H4 (cell line): Measurements from ENCODE around the gene CFAP91. TPM values are rescaled to one million over a fixed set of nuclear protein-coding genes. Genes with fewer than 3 reads are reported as not detected.
"Not testable (repeated sequence)": the region's sequence is repeated elsewhere in the genome, so short reads cannot be mapped to it uniquely, and the experiment has no call there.

Source experiments
- DNase-seq: peaks from one replicate; pipeline ENCODE4 v3.0.0-alpha.2; 2015; ENCODE audit warnings: low spot score
- total RNA-seq: library from RNA; depleted of rRNA; stranded (reverse); fragments of >200 nt; shearing (Covaris generic); gene quantifications from 2 replicates; pipeline ENCODE4 v1.2.3, GENCODE V29; 2014

Gene CFAP91
- total RNA-seq, 1 experiment from 2014 or later: 0.17 TPM

DNA sequence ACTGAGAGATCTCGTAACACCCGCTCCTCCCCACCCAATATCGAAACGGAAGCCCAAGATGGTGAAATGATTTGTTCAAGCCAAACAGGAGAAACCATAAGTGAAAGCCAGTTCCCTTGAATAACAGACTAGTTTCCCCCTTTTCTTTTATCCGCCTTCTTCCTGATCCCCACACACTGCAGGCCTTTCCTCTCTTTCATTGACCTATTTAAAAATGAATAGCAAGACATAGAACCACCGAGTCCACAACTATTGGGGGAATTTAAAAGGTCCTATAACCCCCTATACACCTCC lies 25.2 kb upstream of the CFAP91 start:
- DNase-seq: no peak

DNA sequence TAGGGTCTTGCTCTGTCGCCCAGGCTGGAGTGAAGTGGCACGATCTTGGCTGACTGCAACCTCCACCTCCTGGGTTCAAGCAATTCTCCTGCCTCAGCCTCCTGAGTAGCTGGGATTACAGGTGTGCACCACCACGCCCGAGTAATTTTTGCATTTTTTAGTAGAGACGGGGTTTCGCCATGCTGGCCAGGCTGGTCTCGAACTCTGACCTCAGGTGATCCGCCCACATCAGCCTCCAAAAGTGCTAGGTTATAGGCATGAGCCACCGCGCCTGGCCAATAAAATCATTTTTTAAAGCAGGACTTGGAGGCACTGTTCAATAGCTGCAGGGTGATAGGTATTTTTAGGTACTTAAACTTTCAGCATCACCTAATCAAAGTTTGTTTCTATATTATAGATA lies 24.6 kb upstream of the CFAP91 start:
- not testable (repeated sequence) for DNase-seq

DNA sequence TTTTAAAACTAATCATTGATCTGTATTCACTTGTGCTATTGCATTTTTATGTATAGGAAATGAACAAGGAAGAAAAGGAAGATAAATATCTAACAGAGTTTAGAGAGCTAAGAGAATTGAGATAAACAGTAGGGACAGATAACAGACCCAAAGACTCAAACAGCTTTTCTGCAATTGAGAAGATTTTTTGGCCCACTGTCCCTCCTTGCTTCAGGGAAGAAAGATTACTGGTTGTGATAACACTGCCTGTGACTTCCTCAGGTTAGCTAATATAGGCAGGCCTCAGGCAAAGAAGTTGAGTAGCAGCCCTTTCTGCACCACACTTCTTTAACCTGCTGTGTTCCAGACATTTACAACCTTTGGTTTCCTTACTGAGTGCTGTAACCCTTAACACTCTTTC lies 22.9 kb upstream of the CFAP91 start:
- DNase-seq: no peak

DNA sequence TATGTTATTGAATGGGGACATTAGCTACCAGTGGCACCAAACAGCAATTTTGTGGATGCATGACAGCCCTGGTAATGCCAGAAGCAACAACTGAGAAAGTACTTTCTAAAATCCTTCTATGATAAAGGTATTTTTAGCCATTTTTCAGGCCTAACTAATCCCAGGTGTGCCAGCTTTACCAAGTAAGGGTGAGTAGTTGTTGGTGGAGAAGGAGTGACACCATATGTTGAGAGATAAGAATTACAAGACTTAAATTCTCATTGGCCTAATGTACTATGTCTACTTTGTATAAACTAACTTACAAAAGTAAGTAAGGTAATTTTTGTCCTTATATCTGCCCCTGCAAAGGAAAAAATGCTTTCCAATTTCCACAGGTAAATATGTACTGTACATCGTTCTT lies 21.5 kb upstream of the CFAP91 start:
- peak; percentile 51 for DNase-seq

DNA sequence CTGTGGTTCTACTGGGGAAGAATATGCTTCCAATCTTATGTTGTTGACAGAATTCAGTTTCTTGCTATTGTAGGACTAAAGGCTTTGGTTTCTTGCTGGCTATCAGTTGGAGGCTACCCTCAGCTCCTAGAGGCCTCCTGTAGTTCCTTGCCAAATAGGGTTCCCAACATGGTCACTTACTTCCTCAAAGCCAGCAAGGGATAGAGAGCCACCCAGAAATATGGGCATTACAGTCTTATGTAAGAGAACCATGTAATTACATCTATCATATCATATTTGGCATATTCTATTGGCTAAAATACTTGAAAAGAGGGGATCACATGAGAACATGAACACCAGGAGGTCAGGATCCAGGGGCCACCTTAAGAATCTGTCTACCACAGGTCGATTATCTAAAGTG lies 19.4 kb upstream of the CFAP91 start:
- DNase-seq: no peak

DNA sequence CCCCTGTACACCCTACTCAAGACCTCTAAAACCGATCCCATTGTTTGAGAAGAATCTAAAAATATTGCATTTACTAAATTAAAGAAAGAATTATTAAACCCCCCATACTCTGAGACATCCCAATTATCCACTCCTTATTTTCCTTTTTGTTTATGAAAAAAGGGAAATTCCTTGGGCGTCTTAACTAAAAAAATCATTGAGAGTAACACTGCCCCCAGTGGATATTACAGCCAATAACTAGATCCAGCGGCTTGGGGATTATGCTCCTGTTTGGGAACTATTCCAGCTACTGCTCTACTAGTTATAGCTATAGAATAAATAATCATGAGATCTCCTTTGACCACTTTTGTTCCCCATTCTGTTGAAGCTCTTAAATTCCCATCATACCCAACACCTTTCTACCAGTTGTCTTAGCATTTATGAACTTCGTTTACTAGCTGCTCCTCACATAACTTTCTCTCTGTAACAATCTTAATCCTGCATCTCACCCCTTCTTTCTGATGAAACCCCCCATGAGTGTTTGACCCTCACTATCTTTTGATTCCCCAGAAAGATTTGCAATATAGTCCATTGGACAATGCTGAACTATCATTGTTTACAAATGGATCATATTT lies 12.7 kb upstream of the CFAP91 start:
- DNase-seq: peak; percentile 36

DNA sequence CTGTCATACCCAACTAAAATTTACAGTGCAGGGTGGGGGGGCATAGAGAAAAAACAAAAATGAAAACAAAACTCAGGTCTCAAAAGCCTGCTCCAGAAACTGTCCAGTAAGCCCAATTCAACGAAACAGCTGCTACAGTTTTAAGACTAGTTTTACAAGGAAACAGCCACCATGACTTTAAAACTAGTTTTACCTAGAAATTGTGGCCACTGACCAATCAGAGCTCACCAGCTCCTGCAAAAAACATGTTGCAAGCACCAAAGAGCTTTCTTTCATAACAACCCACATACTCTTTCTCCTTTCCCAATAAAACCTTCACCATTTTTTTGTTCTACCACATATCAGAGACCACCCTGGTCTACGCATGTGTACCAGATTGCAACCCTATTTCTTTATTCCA lies 7.3 kb upstream of the CFAP91 start:
- DNase-seq: peak; percentile 67

DNA sequence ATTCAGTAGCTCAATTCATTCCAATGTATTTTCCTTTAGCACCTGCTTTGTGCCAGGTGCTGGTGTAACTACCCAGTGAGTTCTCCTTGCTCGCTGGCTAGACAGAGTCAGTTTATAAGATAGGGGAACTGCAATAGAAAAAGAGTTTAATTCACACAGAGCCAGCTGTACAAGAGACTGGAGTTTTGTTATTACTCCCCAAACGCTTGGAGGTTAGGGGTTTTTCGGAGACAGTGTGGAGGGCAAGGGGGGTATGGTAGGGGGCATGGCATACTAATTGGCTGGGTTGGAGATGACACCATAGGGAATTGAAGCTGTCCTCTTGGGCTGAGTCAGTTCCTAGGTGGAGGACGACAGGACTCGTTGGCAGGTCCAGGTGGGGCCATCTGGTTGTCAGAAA lies 5.4 kb upstream of the CFAP91 start:
- DNase-seq: no peak

DNA sequence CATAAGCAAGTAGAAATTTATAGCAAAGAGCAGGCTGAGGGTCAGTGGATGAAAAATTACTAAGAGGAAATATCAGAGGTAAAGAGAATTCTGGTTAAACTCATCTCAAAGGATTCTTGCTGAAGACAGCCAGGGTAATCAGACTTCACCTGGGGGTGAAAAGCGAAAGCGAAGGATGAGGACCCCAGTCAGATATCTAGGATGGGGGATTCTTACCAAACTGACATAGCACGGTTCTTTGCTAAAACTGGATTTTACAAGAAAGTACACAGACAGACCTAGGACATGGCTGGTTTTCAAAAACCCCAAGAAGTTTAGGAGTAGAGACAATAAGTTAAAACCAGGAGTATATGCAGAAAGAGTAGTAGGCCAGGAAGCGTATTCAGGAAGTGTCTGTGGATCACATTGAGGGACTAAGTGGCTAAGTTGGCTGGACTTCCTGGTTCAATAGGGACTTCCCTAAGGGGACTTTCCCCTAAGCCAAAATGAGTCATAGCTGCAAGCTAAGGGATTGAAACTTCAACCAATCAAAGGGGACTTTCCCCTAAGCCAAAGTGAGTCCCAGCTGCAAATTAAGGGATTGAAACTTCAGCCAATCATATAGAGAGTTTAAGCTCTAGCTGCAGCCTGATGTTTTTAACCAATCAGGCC lies 2.4 kb upstream of the CFAP91 start:
- DNase-seq: peak; percentile 42

DNA sequence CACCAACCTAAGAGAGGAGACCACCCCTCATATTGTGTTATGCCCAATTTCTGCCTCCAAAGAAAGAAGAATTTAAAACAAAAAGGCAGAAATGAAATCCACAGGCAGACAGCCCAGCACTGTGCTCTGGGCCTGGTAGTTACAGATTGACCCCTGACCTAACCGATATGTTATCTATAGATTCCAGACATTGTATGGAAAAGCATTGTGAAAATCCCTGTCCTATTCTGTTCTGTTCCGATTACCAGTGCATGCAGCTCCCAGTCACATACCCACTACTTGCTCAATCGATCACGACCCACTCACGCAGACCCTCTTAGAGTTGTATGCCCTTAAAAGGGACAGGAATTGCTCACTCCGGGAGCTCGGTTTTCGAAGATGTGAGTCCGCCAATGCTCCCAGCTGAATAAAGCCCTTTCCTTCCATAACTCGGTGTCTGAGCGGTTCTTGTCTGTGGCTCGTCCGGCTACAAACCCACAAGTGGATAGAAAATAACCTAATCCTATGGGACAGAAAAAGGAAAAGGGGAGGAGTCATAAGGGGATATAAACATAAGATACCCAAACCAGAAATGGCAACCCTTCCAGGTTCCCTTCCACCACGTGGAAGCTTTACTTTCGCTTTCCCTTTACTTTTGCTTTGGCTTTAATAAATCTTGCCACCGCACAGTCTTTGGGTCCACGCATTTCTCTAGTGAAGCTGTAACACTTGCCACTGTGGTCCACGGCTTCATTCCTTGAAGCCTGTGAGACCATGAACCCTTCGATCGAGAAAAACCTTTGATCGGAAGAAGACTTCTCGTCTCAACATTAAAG lies 1.7 kb upstream of the CFAP91 start:
- DNase-seq: no peak

DNA sequence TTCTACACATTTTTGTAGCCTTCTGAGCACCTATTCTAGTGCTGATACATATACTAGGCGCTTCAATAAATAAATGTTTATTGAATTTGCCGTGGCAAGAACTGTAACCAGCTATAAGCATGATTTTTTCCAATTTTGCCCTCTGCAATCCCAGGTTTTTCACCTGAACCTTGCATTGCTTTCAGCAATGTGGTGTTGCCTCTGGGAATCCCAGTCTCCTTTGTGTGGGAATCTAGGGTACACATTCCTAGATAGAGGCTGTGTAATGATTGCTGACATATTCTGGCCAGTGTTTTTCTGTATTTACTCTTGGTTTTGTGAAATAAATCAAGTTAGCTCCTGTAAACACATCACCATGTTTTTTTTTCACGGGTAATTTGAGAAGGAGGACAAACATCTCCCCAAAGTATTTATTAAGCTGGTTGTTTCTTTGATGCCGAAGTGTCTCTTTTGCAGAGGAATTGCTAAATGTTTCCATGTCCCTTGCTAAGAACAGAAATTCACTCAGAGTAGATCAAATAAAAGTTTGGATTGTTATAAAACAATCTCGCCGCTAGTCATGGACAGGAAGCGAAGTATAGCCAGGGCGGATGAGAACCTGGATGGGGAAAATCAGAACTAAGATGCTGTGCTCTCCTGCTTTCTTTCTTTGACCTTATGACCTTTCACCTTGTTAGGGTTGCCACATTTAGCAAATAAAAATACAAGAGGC lies 1.2 kb downstream of the CFAP91 start:
- DNase-seq: no peak

DNA sequence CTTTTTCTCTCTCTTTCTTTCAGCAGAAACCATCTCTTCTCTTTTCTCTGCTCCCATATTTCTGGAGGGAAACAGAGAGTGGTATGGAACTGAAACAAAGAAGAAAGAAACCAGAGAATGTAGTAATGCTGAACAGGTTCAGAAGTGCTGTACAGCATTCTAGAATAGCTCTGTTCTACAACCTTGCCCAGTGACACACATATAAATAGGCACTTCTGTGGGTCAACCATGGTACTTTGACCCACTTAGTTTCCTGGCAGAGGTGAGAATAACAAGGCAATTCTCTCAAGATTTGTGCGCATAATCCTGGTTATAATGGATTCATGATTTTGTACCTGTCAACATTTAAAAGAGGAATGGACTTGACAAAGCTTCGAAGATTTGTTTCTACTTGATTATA lies 12.3 kb downstream of the CFAP91 start:
- DNase-seq: no peak

DNA sequence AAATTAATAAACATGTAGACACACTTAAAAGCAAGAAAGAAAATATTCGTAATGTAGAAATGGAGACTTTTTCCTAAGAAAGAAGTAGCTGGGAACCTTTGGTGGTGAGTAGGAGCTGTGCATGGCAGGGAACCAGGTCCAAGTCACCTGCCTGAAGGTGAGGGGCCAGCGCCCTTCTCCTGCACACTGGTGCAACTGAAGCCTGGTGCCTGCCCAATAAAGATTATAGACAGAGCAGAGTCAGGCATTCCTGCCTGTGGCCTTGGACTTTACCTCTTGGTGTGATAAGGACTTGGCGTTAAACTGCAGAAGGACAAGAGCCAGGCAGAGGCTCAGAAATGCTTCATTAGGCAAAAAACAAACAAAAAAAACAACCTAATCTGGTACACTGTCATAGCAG lies 14.2 kb downstream of the CFAP91 start:
- no peak for DNase-seq

DNA sequence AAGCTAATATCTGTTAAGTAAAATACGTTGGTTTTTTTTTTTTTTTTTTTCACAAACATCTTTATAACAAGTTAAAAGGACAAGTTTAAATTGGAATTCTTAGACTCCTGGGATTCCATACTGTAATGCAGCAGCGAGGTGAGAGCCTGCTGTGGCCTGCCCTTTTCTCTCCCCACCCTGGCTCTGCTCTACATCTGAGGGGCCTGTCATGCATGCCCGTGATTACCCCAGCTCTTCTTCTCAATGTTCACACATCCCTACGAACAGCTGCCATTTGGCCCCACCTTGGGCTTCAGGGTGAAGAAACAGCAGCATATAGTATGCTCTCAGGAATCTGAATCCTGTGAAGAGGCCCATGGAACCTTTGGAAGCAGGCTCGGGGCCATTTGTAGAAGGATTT lies 14.7 kb downstream of the CFAP91 start:
- no peak for DNase-seq

DNA sequence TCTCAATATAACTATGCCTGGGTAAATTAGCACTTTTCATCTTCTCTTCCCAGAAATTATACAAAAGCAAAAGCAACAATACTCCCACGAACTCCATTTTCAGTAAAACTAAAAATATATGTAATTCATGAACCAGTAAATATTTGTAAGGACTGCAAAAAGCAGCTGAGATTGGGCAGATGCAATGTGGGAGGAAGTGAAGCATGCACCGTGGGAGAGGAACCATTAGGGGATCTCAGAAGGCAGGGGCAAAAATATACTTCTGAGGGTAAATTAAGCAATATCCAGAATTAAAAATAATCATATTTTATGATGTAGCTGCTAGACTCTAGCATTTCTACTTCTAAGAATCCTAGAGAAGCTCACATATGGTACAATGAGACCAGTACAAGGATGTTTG lies 20.2 kb downstream of the CFAP91 start:
- DNase-seq: no peak

DNA sequence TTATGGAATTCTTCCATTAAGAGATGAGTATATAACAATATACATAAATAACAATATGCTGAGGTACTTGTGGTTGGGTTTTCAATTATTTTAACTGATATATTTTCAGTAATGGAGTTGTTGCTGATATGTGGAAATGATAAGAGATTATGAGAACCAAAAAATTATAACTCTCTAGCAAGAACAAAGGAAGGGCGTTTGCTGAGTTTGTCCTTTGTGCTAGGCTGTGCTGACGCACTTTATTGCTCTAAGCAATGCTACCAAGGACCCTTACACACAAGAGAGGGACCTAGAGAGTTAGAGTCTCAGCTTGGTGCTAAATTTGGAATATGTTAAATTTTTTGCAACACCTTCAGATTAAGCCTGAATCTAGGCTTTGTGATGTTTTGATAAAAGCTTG lies 24.1 kb downstream of the CFAP91 start:
- DNase-seq: no peak

DNA sequence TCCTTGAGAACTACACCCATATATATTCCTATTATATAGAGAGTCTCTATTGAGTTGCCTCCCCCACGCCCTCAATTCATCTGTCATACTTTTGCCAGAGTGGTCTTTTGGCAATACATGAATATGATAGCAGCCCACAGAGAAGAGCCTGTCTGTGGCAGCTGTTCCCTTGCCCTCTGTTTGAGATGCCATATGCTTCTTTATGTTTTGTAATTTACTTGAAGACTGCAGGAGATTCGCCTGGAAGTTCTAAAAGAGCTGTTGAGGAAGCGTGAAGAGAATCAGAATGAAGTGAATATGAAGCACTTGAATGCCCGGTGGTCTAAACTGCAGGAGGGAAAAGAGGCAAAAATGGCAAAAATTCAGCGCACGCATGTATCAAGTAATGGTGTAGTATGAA lies 27.2 kb downstream of the CFAP91 start:
- DNase-seq: no peak

DNA sequence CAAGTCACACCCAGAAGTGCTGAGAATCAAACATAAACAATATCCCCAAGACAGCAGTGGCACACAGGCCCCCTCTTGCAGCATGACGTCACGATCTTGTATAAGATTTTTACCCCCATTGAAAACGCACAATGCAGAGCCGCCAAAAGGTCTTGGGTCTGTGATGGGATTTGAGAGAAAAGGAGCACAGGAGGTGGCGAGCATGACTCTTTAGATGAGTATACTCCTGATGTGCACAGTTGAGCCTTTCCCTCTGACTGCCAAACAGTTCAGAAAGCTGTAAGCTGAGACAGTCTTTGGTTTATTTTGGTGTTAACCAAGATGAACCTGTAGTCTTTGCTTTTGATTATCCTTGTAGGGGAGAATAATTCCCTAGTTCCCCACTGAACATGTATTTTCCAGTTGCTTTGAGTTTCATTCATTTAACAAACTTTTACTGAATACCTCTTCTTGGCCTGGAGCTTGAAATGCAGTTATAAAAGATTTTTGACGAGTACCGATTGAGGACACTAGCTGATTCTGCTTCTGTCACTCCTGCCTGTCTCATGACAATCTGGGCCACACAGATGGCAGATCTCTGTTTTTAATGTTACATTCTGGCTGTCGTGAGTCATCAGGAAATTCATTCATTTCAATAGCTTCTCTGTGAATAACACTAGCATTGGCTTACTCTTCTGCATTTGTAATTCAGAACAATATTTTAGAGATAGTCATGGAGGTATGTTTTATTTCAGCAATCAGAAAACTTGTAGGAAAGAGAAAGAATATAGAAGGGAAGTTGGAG lies 28.9 kb downstream of the CFAP91 start:
- DNase-seq: no peak

DNA sequence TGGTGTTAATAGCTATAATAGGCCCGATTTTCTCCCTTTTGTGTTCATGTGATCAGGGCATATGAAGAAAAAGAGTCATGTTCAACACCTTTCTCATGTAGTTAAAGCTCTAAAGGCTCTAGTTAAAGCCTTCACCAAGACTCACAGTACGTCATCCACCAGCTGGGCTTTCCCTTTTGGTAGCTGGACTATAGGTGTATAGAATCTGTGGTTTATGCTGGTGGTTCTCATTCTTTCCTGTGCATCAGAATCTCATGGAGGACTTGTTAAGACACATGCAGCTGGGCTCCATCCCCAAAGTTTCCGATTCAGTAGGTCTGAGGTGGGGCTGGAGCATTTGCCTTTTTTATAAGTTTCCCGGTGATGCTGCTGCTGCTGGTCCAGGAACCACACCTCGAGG lies 31.0 kb downstream of the CFAP91 start:
- no peak for DNase-seq

DNA sequence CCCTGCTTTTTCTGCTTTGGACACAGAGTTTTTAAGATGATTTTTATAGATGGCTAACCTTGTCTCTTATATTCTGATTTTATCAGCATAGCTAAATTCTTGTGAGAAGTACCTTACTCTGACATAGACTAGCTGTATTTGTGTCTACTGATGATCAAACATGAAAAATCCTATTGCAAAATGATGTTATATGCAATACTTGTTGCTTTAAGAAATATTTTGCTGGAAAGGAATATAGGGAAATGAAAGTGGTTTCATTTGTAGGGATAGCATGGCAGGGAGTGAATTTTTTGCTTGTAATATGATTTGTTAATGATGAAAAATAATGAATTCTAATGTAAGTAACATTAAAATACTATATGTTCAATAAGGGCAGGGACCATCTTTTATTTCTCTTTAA lies 35.9 kb downstream of the CFAP91 start:
- DNase-seq: no peak

DNA sequence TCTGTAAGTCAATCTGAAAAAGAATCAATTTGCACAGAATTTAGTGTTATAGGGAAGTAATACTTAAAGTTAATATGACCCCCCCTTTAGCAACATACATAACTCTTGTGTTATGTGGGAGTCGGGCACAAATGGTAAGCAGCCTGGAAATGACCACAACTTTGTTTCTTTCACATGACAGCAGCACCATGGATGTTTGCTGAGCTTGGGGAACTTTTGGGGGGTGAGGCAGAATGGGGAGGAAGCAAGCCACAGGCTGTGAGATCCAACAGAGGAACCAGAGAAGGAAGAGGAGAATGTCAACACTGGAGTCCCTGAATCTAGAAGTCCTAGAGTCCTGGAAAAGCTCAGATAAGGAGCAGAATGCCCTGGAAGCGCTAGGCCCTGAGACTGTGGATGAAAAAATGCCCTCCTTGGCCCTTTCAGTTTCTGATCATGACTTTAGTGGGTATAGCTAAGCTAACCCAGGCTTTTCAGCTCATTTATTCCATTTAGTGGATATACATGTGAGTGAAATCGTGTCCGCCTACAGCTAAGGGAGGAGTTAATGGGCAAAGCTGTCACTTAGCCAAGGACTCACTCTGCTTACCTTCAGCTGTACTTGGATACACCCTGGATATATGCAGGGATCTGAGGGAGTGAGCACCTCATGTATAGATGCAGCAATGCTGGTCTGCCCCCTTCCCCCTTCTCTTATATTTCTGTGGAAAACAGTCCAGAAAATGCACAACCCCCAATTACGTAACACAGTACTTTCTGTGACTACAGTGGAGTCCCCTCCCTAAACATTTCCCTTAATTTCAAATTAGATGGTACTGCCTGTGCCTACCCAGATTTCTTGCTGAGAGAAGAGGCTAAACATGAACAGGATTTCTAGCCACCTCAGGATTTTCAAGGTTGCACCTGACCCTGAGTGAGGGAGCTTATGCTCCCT lies 39.1 kb downstream of the CFAP91 start:
- DNase-seq: no peak
